Activated CD4-positive, alpha-beta T cell treated with anti-CD3 and anti-CD28 coated beads for 36 hours (primary cell): Measurements from ENCODE around the gene EGR2. TPM values are rescaled to one million over a fixed set of nuclear protein-coding genes. Genes with fewer than 3 reads are reported as not detected.

ENCODE experiments used
- ATAC-seq: fragments of 200-7000 bp; cut with Tn5 transposase; one replicate; pipeline ENCODE4 v1.10.0; 2021; ENCODE audit warnings: mild to moderate bottlenecking, moderate library complexity
- CTCF ChIA-PET: fragments of 350-600 bp; sonication (Branson Sonifier 250); formaldehyde crosslinking; loops from one replicate; lab custom pipeline; 2021; ENCODE audit warnings: antibody characterized with exemption; lab: Charles Lee
- POLR2A ChIA-PET: fragments of 350-600 bp; sonication (Branson Sonifier 250); formaldehyde crosslinking; loops from one replicate; lab custom pipeline; 2021; ENCODE audit warnings: antibody characterized with exemption, inconsistent platforms; lab: Charles Lee
- DNase-seq: peaks from one replicate; pipeline ENCODE4 v3.0.0-alpha.2; 2020
- H3K27ac Mint-ChIP-seq: one replicate; pipeline ENCODE4 v1.8.0; 2021; ENCODE audit warnings: mixed read lengths
- H3K27me3 Mint-ChIP-seq: one replicate; pipeline ENCODE4 v1.8.0; 2021; ENCODE audit warnings: mixed read lengths
- H3K36me3 Mint-ChIP-seq: one replicate; pipeline ENCODE4 v1.8.0; 2021; ENCODE audit warnings: low read depth, mixed read lengths
- H3K4me1 Mint-ChIP-seq: one replicate; pipeline ENCODE4 v1.8.0; 2021; ENCODE audit warnings: mixed read lengths
- H3K4me3 Mint-ChIP-seq: one replicate; pipeline ENCODE4 v1.8.0; 2021; ENCODE audit warnings: mild to moderate bottlenecking, moderate library complexity, mixed read lengths
- H3K9me3 Mint-ChIP-seq: one replicate; pipeline ENCODE4 v1.8.0; 2021; ENCODE audit warnings: low read depth, mixed read lengths
- intact Hi-C, 2 experiments: fragments of 100-400 bp; cut with DNase I in 1 of 2; cut with micrococcal nuclease in 1 of 2; formaldehyde crosslinking; loops; one replicate each; pipeline versions ENCODE4 v1.14.2 to v1.15.1; 2022 to 2024; cut with DNase I, micrococcal nuclease
- total RNA-seq, 2 experiments: library from RNA; stranded (reverse); gene quantifications; one replicate each; pipeline ENCODE4 v1.2.3, GENCODE V29; 2021

The EGR2 gene
- total RNA-seq, 2 experiments from 2014 or later = 46.0 to 53.9 TPM

GRCh38 chr10:62847433-62847832 lies 31.3 kb upstream of the EGR2 start:
- Mint-ChIP-seq H3K9me3 (peaks cover 22% of the 10 kb centered on the region), H3K4me3 (no peak overlapping the region), H3K4me1 (peaks cover 27% of the 10 kb centered on the region), H3K27me3 (peaks cover 20% of the 10 kb centered on the region), H3K36me3 (peaks cover 11% of the 10 kb centered on the region), H3K27ac (no peak overlapping the region)
- DNase-seq (no peak), ATAC-seq (no peak)
- ChIA-PET POLR2A (no interaction called here), CTCF (no interaction called here)
- intact Hi-C loops = no loop called here

GRCh38 chr10:62844280-62845011 lies 28.3 kb upstream of the EGR2 start:
- H3K27me3 Mint-ChIP-seq = peaks cover 19% of the 10 kb centered on the region
- peaks cover 20% of the 10 kb centered on the region for H3K4me1 Mint-ChIP-seq
- peak overlapping the region; percentile 26 for H3K4me3 Mint-ChIP-seq
- POLR2A ChIA-PET = no interaction called here
- peak overlapping the region; percentile 58 for H3K27ac Mint-ChIP-seq
- ATAC-seq = peak; percentile 80
- H3K9me3 Mint-ChIP-seq = peaks cover 22% of the 10 kb centered on the region
- intact Hi-C loops = no loop called here
- peak; percentile 56 for DNase-seq
- CTCF ChIA-PET = interaction anchor here (0.7 to 1.3 kb wide), 6 partner anchors 10 to 313 kb away, joined by 3 to 5 read pairs (median 4); no protein-coding TSS in a partner anchor
- H3K36me3 Mint-ChIP-seq = peaks cover 11% of the 10 kb centered on the region

GRCh38 chr10:62843600-62843999 lies 27.4 kb upstream of the EGR2 start:
- DNase-seq (peak; percentile 30), ATAC-seq (peak; percentile 49)
- intact Hi-C loops = no loop called here
- H3K36me3 Mint-ChIP-seq = peaks cover 11% of the 10 kb centered on the region
- peaks cover 18% of the 10 kb centered on the region for H3K9me3 Mint-ChIP-seq
- no peak overlapping the region for H3K27ac Mint-ChIP-seq
- peaks cover 20% of the 10 kb centered on the region for H3K4me1 Mint-ChIP-seq
- CTCF ChIA-PET = interaction anchor here (0.6 to 1.5 kb wide), 6 partner anchors 8 to 591 kb away, joined by 3 to 4 read pairs (median 3); no protein-coding TSS in a partner anchor
- no peak overlapping the region for H3K4me3 Mint-ChIP-seq
- H3K27me3 Mint-ChIP-seq = peaks cover 13% of the 10 kb centered on the region
- POLR2A ChIA-PET = no interaction called here

GRCh38 chr10:62842983-62843382 lies 26.8 kb upstream of the EGR2 start:
- Mint-ChIP-seq H3K27me3 (peaks cover 12% of the 10 kb centered on the region), H3K27ac (no peak overlapping the region), H3K9me3 (peaks cover 13% of the 10 kb centered on the region), H3K4me3 (no peak overlapping the region), H3K4me1 (peaks cover 20% of the 10 kb centered on the region), H3K36me3 (peaks cover 11% of the 10 kb centered on the region)
- intact Hi-C loops = no loop called here
- DNase-seq = no peak
- CTCF ChIA-PET = interaction anchor here (0.6 to 1.5 kb wide), 5 partner anchors 8 to 591 kb away, joined by 3 to 4 read pairs (median 3); no protein-coding TSS in a partner anchor
- POLR2A ChIA-PET = no interaction called here
- ATAC-seq = no peak

GRCh38 chr10:62839590-62839989 lies 23.4 kb upstream of the EGR2 start:
- H3K36me3 Mint-ChIP-seq = peaks cover 2% of the 10 kb centered on the region
- intact Hi-C loops = loop anchor here in 1 of 2 experiments (5.0 kb wide), 1 partner anchor 243 kb away; no protein-coding TSS in a partner anchor
- H3K4me3 Mint-ChIP-seq = no peak overlapping the region
- POLR2A ChIA-PET = no interaction called here
- H3K27me3 Mint-ChIP-seq = peaks cover 13% of the 10 kb centered on the region
- H3K4me1 Mint-ChIP-seq = peaks cover 10% of the 10 kb centered on the region
- CTCF ChIA-PET = no interaction called here
- DNase-seq = peak; percentile 47
- no peaks in the 10 kb centered on the region for H3K9me3 Mint-ChIP-seq
- H3K27ac Mint-ChIP-seq = no peak overlapping the region
- ATAC-seq = peak; percentile 53

- Mint-ChIP-seq H3K9me3 (no peaks in the 10 kb centered on the region), H3K27ac (no peak overlapping the region), H3K4me3 (no peak overlapping the region), H3K4me1 (no peaks in the 10 kb centered on the region), H3K36me3 (no peaks in the 10 kb centered on the region), H3K27me3 (peaks cover 10% of the 10 kb centered on the region)
- no peak for ATAC-seq
- intact Hi-C loops = no loop called here
- CTCF ChIA-PET = interaction anchor here (0.7 to 1.4 kb wide), 2 partner anchors 13 to 24 kb away, joined by 3 to 5 read pairs; no protein-coding TSS in a partner anchor
- POLR2A ChIA-PET = no interaction called here
- DNase-seq = no peak
Measured at GRCh38 chr10:62831346-62831745, 15.2 kb upstream of the EGR2 start.

GRCh38 chr10:62830679-62831078 lies 14.5 kb upstream of the EGR2 start:
- no peak overlapping the region for H3K27ac Mint-ChIP-seq
- CTCF ChIA-PET = interaction anchor here (0.7 to 1.4 kb wide), 3 partner anchors 12 to 25 kb away, joined by 3 to 5 read pairs (median 3); no protein-coding TSS in a partner anchor
- no peaks in the 10 kb centered on the region for H3K4me1 Mint-ChIP-seq
- no peak overlapping the region for H3K4me3 Mint-ChIP-seq
- ATAC-seq = no peak
- no peaks in the 10 kb centered on the region for H3K36me3 Mint-ChIP-seq
- DNase-seq = no peak
- POLR2A ChIA-PET = no interaction called here
- H3K9me3 Mint-ChIP-seq = no peaks in the 10 kb centered on the region
- intact Hi-C loops = no loop called here
- H3K27me3 Mint-ChIP-seq = peaks cover 10% of the 10 kb centered on the region

GRCh38 chr10:62829622-62830021 lies 13.5 kb upstream of the EGR2 start:
- no peaks in the 10 kb centered on the region for H3K36me3 Mint-ChIP-seq
- no peak for ATAC-seq

GRCh38 chr10:62826273-62826672 lies 10.1 kb upstream of the EGR2 start:
- DNase-seq = no peak
- intact Hi-C loops = no loop called here
- Mint-ChIP-seq H3K27me3 (peaks cover 5% of the 10 kb centered on the region), H3K27ac (no peak overlapping the region), H3K4me1 (no peaks in the 10 kb centered on the region), H3K4me3 (no peak overlapping the region), H3K9me3 (no peaks in the 10 kb centered on the region), H3K36me3 (no peaks in the 10 kb centered on the region)
- ChIA-PET POLR2A (interaction anchor here (0.6 kb wide), 1 partner anchor 25 kb away, joined by 3 read pairs; no protein-coding TSS in a partner anchor), CTCF (interaction anchor here (0.7 to 1.8 kb wide), 4 partner anchors 10 to 268 kb away, joined by 3 to 7 read pairs (median 3); partner anchors contain the start of gene EGR2)
- ATAC-seq = no peak

More at GRCh38 chr10:62829622-62830021, 13.5 kb upstream of the EGR2 start:
- no peaks in the 10 kb centered on the region for H3K9me3 Mint-ChIP-seq
- no peak for DNase-seq
- no peak overlapping the region for H3K4me3 Mint-ChIP-seq
- CTCF ChIA-PET = interaction anchor here (1.3 kb wide), 1 partner anchor 11 kb away, joined by 3 read pairs; no protein-coding TSS in a partner anchor
- peaks cover 10% of the 10 kb centered on the region for H3K27me3 Mint-ChIP-seq
- intact Hi-C loops = no loop called here
- no peak overlapping the region for H3K27ac Mint-ChIP-seq
- POLR2A ChIA-PET = no interaction called here
- H3K4me1 Mint-ChIP-seq = no peaks in the 10 kb centered on the region

GRCh38 chr10:62820586-62820985 lies 4.4 kb upstream of the EGR2 start:
- DNase-seq (no peak), ATAC-seq (no peak)
- H3K27ac Mint-ChIP-seq = no peak overlapping the region
- H3K4me1 Mint-ChIP-seq = peaks cover 17% of the 10 kb centered on the region
- CTCF ChIA-PET = interaction anchor here (0.6 to 2.0 kb wide), 3 partner anchors 210 to 387 kb away, joined by 3 to 5 read pairs (median 4); no protein-coding TSS in a partner anchor
- H3K4me3 Mint-ChIP-seq = no peak overlapping the region
- POLR2A ChIA-PET = no interaction called here
- no peaks in the 10 kb centered on the region for H3K9me3 Mint-ChIP-seq
- peaks cover 22% of the 10 kb centered on the region for H3K27me3 Mint-ChIP-seq
- intact Hi-C loops = no loop called here
- H3K36me3 Mint-ChIP-seq = peaks cover 6% of the 10 kb centered on the region

GRCh38 chr10:62819141-62819920 lies 3.2 kb upstream of the EGR2 start:
- Mint-ChIP-seq H3K9me3 (no peaks in the 10 kb centered on the region), H3K36me3 (peaks cover 18% of the 10 kb centered on the region), H3K4me3 (peak overlapping the region; percentile 50), H3K27ac (peak overlapping the region; percentile 60), H3K27me3 (peaks cover 22% of the 10 kb centered on the region), H3K4me1 (peaks cover 21% of the 10 kb centered on the region)
- intact Hi-C loops = loop anchor here (2.0 to 10.0 kb wide), 8 partner anchors 227 to 813 kb away; partner anchors contain the start of gene REEP3 (in 1 of the 2)
- ATAC-seq (no peak), DNase-seq (peak; percentile 10)
- POLR2A ChIA-PET = interaction anchor here (0.5 to 1.1 kb wide), 2 partner anchors 34 to 285 kb away, joined by 3 to 4 read pairs; no protein-coding TSS in a partner anchor
- CTCF ChIA-PET = interaction anchor here (0.6 to 4.2 kb wide), 16 partner anchors 11 to 339 kb away, joined by 3 to 51 read pairs (median 6); partner anchors contain the start of genes ADO and NRBF2
